Panc1 (cell line): ENCODE data around the gene GRID1. TPM values are rescaled to one million over a fixed set of nuclear protein-coding genes. Genes with fewer than 3 reads are reported as not detected.

Experiments used
- ATAC-seq: fragments of 200-7000 bp; cut with Tn5 transposase; 2 replicates; pipeline ENCODE4 v1.9.1; 2020; ENCODE audit warnings: mild to moderate bottlenecking, moderate library complexity
- BruUV-seq: library from RNA; stranded (reverse); fragments of 400-500 nt; replicated peaks from 2 replicates; lab custom pipeline; 2021; lab: Mats Ljungman, UMichigan
- CTCF ChIA-PET: fragments of 300-600 bp; sonication (Branson Sonifier 250); formaldehyde crosslinking; loops from one replicate; lab custom pipeline; 2022; ENCODE audit warnings: antibody characterized with exemption; lab: Charles Lee
- POLR2A ChIA-PET: fragments of 300-600 bp; sonication (Branson Sonifier 250); formaldehyde crosslinking; loops from one replicate; lab custom pipeline; 2022; ENCODE audit warnings: antibody characterized with exemption; lab: Charles Lee
- DNase-seq: peaks from one replicate; pipeline ENCODE4 v3.0.0-alpha.2; 2010; ENCODE audit warnings: low read depth, low spot score
- H3K27ac ChIP-seq: 2 replicates; pipeline ENCODE4 v1.5.1; 2011; ENCODE audit warnings: mild to moderate bottlenecking, low read length, inconsistent platforms
- H3K27me3 ChIP-seq: fragments of 200-500 bp; sonication (Bioruptor generic); 2 replicates; pipeline ENCODE4 v1.6.0; 2014; ENCODE audit warnings: low read length, inconsistent platforms; ENCODE audit not compliant: control insufficient read depth, insufficient read depth
- H3K36me3 ChIP-seq: fragments of 200-500 bp; sonication (Bioruptor generic); 2 replicates; pipeline ENCODE4 v1.5.1; 2014; ENCODE audit warnings: inconsistent platforms, mild to moderate bottlenecking, low read length, moderate library complexity; ENCODE audit not compliant: control insufficient read depth, insufficient read depth
- H3K4me1 ChIP-seq: 2 replicates; pipeline ENCODE4 v1.5.1; 2011; ENCODE audit warnings: inconsistent platforms, mild to moderate bottlenecking, low read length, moderate library complexity; ENCODE audit not compliant: control insufficient read depth, insufficient read depth
- H3K4me3 ChIP-seq, 2 experiments: 2 replicates each; pipeline ENCODE4 v1.5.1; 2011 to 2012; ENCODE audit warnings: low read depth in 2 of 2, low read length in 2 of 2, mild to moderate bottlenecking in 2 of 2, inconsistent platforms in 1 of 2, moderate library complexity in 1 of 2
- H3K9me3 ChIP-seq: fragments of 200-500 bp; sonication (Bioruptor generic); 2 replicates; pipeline ENCODE4 v1.5.1; 2014; ENCODE audit warnings: low read depth, mild to moderate bottlenecking, inconsistent platforms, low read length, moderate library complexity; ENCODE audit not compliant: control insufficient read depth, insufficient read depth
- POLR2AphosphoS5 ChIP-seq: IDR thresholded peaks from 2 replicates; pipeline ENCODE4 v1.6.1; 2012; ENCODE audit warnings: mild to moderate bottlenecking, low read depth, low read length, moderate library complexity
- SIN3A ChIP-seq: IDR thresholded peaks from 2 replicates; pipeline ENCODE4 v1.6.1; 2012; ENCODE audit warnings: low read depth, mild to moderate bottlenecking, low read length, moderate library complexity, borderline replicate concordance; ENCODE audit not compliant: insufficient read depth
- TCF7L2 ChIP-seq: IDR thresholded peaks from 2 replicates; pipeline ENCODE4 v1.6.1; 2011; ENCODE audit warnings: mild to moderate bottlenecking, low read depth, low read length, inconsistent platforms
- in situ Hi-C: cut with HindIII; loops from 2 replicates; pipeline ENCODE4 v1.10.0; 2016; ENCODE audit warnings: low sequenced_read_pairs, low pct_unique_long_range_greater_than_20kb
- intact Hi-C: fragments of 100-400 bp; cut with micrococcal nuclease; formaldehyde crosslinking; loops from one replicate; pipeline ENCODE4 v1.10.0; 2022; ENCODE audit not compliant: unreplicated experiment
- total RNA-seq: library from RNA; stranded (reverse); gene quantifications from one replicate; pipeline ENCODE4 v1.2.1, GENCODE V29; 2021; ENCODE audit not compliant: unreplicated experiment
- TF ChIP-seq, protein P1 (sequence below), 2 experiments: IDR thresholded peaks; 2 replicates each; pipeline ENCODE4 v1.6.1; 2011 to 2012; ENCODE audit warnings: low read depth in 2 of 2, control low read depth in 1 of 2, low read length in 1 of 2, mild to moderate bottlenecking in 1 of 2, moderate library complexity in 1 of 2; ENCODE audit not compliant: insufficient read depth in 1 of 2
- TF ChIP-seq, protein P2 (sequence below): fragments of 450-650 bp; IDR thresholded peaks from 2 replicates; pipeline ENCODE4 v1.5.1; 2017; ENCODE audit warnings: mild to moderate bottlenecking

The GRID1 gene
- total RNA-seq, 1 experiment from 2014 or later, result 2.3 TPM

DNA sequence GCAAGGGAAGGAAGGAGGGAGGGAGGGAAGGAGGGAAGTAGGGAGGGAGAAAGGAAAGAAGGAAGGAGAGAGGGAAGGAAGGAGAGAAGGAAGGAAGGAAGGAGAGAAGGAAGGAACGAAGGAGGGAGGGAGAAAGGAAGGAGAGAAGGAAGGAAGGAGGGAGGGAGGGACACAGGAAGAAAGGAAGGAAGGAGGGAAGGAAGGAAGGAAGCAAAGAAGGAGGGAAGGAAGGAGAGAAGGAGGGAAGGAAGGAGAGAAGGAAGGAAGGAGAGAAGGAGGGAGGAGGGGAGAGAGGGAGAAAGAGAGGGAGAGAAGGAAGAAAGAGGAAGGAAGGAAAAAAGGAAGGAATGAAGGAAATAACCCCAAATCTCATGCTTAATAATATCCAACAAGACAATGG is 630.6 kb downstream of the GRID1 start:
- ChIA-PET CTCF (no interaction called here), POLR2A (no interaction called here)
- no peaks in the 10 kb centered on the region for H3K4me1 ChIP-seq
- H3K27ac ChIP-seq, result no peak overlapping the region
- H3K27me3 ChIP-seq, result no peaks in the 10 kb centered on the region
- ATAC-seq (no peak), DNase-seq (no peak)
- no peak for TF ChIP-seq SIN3A
- no peak for TF ChIP-seq POLR2AphosphoS5
- no peak for TF ChIP-seq TCF7L2
- TF ChIP-seq, protein P1, sequence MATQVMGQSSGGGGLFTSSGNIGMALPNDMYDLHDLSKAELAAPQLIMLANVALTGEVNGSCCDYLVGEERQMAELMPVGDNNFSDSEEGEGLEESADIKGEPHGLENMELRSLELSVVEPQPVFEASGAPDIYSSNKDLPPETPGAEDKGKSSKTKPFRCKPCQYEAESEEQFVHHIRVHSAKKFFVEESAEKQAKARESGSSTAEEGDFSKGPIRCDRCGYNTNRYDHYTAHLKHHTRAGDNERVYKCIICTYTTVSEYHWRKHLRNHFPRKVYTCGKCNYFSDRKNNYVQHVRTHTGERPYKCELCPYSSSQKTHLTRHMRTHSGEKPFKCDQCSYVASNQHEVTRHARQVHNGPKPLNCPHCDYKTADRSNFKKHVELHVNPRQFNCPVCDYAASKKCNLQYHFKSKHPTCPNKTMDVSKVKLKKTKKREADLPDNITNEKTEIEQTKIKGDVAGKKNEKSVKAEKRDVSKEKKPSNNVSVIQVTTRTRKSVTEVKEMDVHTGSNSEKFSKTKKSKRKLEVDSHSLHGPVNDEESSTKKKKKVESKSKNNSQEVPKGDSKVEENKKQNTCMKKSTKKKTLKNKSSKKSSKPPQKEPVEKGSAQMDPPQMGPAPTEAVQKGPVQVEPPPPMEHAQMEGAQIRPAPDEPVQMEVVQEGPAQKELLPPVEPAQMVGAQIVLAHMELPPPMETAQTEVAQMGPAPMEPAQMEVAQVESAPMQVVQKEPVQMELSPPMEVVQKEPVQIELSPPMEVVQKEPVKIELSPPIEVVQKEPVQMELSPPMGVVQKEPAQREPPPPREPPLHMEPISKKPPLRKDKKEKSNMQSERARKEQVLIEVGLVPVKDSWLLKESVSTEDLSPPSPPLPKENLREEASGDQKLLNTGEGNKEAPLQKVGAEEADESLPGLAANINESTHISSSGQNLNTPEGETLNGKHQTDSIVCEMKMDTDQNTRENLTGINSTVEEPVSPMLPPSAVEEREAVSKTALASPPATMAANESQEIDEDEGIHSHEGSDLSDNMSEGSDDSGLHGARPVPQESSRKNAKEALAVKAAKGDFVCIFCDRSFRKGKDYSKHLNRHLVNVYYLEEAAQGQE (IDR thresholded peaks at IDR 0.05; ENCODE audit: insufficient read depth in 1 of 2, low read depth in 2 of 2, low read length in 1 of 2), result no peak
- TF ChIP-seq, protein P2, sequence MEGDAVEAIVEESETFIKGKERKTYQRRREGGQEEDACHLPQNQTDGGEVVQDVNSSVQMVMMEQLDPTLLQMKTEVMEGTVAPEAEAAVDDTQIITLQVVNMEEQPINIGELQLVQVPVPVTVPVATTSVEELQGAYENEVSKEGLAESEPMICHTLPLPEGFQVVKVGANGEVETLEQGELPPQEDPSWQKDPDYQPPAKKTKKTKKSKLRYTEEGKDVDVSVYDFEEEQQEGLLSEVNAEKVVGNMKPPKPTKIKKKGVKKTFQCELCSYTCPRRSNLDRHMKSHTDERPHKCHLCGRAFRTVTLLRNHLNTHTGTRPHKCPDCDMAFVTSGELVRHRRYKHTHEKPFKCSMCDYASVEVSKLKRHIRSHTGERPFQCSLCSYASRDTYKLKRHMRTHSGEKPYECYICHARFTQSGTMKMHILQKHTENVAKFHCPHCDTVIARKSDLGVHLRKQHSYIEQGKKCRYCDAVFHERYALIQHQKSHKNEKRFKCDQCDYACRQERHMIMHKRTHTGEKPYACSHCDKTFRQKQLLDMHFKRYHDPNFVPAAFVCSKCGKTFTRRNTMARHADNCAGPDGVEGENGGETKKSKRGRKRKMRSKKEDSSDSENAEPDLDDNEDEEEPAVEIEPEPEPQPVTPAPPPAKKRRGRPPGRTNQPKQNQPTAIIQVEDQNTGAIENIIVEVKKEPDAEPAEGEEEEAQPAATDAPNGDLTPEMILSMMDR, result no peak
- no peaks in the 10 kb centered on the region for H3K36me3 ChIP-seq
- intact Hi-C loops (no loop called here), in situ Hi-C loops (no loop called here)
- BruUV-seq, result no TSS peak
- no peak overlapping the region for H3K4me3 ChIP-seq
- H3K9me3 ChIP-seq, result no peaks in the 10 kb centered on the region

DNA sequence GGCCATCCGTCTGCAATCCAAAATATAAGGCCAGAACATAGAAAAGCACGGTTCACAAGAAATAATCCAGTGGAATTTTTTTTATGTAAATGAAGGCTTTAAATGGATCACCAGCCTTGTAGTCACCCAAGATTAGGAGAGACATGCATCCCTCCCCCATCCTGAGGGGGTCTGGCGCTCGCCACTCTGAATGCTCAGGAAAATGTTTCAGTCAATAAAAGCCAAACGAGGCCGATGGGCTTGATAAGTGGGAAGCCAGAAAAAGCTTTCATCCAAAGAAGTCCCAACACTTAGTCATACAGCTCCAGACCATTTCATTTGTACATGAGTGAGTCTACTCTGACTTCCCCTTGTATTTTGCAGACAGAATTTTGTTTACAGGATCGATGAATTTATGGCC is 631.8 kb downstream of the GRID1 start:
- no peaks in the 10 kb centered on the region for H3K27me3 ChIP-seq
- H3K27ac ChIP-seq, result no peak overlapping the region
- CTCF ChIA-PET, result no interaction called here
- no peak for TF ChIP-seq POLR2AphosphoS5
- TF ChIP-seq, protein P2, result no peak
- BruUV-seq, result no TSS peak
- ATAC-seq (no peak), DNase-seq (no peak)
- intact Hi-C loops (no loop called here), in situ Hi-C loops (no loop called here)
- no peaks in the 10 kb centered on the region for H3K9me3 ChIP-seq
- POLR2A ChIA-PET, result no interaction called here
- no peaks in the 10 kb centered on the region for H3K36me3 ChIP-seq
- no peak overlapping the region for H3K4me3 ChIP-seq
- H3K4me1 ChIP-seq, result no peaks in the 10 kb centered on the region
